Activated naive CD4-positive, alpha-beta T cell treated with anti-CD3 and anti-CD28 coated beads, Interleukin-2, amount 50 U/mL, for 24 hours (primary cell): ENCODE measurements around the gene ZNF3.

Experiments
- H3K27ac Mint-ChIP-seq: one replicate; pipeline ENCODE4 v1.8.0; 2021; ENCODE audit warnings: mild to moderate bottlenecking, mixed read lengths
- H3K27me3 Mint-ChIP-seq: one replicate; pipeline ENCODE4 v1.8.0; 2021; ENCODE audit warnings: mixed read lengths
- H3K36me3 Mint-ChIP-seq: one replicate; pipeline ENCODE4 v1.8.0; 2021; ENCODE audit warnings: mixed read lengths
- H3K4me1 Mint-ChIP-seq: one replicate; pipeline ENCODE4 v1.8.0; 2021; ENCODE audit warnings: mixed read lengths
- H3K4me3 Mint-ChIP-seq: one replicate; pipeline ENCODE4 v1.8.0; 2021; ENCODE audit warnings: mild to moderate bottlenecking, mixed read lengths
- H3K9me3 Mint-ChIP-seq: one replicate; pipeline ENCODE4 v1.8.0; 2021; ENCODE audit warnings: mixed read lengths

Gene ZNF3

DNA sequence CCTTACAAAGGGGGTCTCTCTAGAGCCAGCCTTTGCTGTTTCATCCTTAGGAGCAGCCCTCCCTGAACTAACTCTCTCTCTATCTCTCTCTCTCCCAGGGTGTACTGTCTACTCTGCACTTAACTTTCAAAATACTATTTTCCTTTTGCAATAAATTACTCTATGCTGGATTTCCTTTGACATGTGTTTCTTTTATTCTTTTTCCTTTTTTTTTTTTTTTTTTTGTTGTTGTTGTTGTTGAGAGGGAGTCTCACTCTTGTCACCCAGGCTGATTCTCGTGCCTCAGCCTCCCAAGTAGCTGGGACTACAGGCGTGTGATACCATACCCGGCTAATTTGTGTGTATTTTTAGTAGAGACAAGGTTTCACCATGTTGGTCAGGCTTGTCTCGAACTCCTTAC is 1.5 kb upstream of the ZNF3 start:
- Mint-ChIP-seq H3K4me1 (peaks cover 37% of the 10 kb centered on the region), H3K27ac (peak overlapping the region; percentile 62), H3K4me3 (peak overlapping the region; percentile 94), H3K36me3 (peaks cover 2% of the 10 kb centered on the region), H3K27me3 (no peaks in the 10 kb centered on the region), H3K9me3 (no peaks in the 10 kb centered on the region)

DNA sequence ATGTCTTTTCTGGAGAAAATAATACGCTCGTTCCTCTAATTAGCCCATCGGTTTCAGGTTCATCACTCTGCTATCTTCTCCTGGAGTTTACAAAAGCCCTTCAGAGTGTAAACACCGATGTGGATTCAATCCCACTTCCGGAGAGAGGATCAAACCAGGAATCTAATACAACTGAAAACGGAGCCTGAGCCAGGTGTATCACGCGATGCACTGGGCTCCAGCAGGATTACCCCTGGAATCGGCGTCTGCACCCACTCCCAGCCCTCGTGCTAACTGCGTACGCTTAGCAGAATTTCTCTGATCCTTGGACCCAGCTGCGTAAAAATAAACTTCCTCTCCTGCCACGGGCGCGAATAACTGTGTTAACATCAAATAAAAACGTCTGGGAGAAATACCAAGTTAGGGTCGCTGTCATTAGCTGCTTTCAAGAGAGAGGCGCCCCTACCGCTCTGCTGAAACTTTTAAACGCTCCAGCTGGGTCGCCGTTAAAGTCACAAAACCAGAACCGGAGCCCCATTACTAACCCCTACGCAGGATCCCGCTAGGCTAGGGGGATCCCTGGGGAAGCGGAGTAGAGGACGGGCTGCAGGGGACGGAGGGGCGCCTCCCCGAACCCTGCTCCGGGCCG is 502 bp downstream of the ZNF3 start:
- peak overlapping the region; percentile 94 for H3K4me3 Mint-ChIP-seq
- peaks cover 37% of the 10 kb centered on the region for H3K4me1 Mint-ChIP-seq
- no peaks in the 10 kb centered on the region for H3K27me3 Mint-ChIP-seq
- H3K36me3 Mint-ChIP-seq = peaks cover 7% of the 10 kb centered on the region
- no peaks in the 10 kb centered on the region for H3K9me3 Mint-ChIP-seq
- peak overlapping the region; percentile 86 for H3K27ac Mint-ChIP-seq

DNA sequence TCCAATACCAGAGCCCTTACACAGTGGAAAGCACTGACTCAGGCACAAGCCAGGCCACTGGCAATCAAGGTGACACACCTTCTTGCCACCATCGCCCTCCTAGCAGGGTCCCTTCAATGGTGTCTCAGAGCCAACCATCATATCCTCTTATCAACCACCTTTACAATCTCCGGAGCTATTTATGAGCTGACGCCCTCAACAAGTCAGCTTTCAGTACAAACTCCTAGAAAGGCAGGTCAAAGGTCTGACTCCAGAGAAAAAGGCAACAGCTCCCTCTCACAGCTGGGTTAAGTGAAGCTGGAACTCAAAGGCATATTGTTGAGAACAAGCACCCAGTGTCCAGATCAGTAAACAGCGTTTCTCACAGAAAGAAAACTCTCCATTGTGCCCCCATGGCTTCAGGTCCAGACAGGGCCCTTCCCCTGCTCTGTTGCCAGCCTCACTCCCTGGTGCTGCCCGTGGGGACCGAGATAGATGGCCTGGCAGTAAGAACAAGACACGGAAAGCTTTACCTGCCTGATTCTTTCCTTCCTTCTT is 2.4 kb downstream of the ZNF3 start:
- H3K4me3 Mint-ChIP-seq = peak overlapping the region; percentile 39
- H3K4me1 Mint-ChIP-seq = peaks cover 37% of the 10 kb centered on the region
- H3K9me3 Mint-ChIP-seq = no peaks in the 10 kb centered on the region
- H3K27ac Mint-ChIP-seq = no peak overlapping the region
- H3K36me3 Mint-ChIP-seq = peaks cover 16% of the 10 kb centered on the region
- H3K27me3 Mint-ChIP-seq = no peaks in the 10 kb centered on the region

DNA sequence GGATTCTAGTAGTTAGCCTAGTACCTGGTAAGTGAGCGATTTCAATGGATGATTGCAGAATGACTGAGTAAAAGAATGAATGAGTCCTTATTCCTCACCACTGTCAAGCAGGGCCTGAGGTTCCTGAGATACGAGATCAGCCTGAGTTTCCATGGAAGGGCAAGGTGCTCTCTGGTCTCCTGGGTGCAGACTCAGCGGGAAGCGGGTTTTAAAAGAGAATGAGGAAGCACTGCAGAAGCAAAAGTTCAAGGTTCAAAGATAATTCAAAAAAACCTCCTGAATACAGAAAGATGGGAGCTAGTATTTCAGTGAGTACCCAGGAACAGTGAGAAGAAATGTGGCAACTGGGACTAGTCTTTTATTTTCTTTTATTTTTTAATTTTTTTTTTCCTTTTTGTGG is 4.3 kb downstream of the ZNF3 start:
- Mint-ChIP-seq H3K27ac (no peak overlapping the region), H3K4me1 (peaks cover 29% of the 10 kb centered on the region), H3K4me3 (peak overlapping the region; percentile 23), H3K36me3 (peaks cover 27% of the 10 kb centered on the region), H3K9me3 (peaks cover 2% of the 10 kb centered on the region), H3K27me3 (no peaks in the 10 kb centered on the region)

DNA sequence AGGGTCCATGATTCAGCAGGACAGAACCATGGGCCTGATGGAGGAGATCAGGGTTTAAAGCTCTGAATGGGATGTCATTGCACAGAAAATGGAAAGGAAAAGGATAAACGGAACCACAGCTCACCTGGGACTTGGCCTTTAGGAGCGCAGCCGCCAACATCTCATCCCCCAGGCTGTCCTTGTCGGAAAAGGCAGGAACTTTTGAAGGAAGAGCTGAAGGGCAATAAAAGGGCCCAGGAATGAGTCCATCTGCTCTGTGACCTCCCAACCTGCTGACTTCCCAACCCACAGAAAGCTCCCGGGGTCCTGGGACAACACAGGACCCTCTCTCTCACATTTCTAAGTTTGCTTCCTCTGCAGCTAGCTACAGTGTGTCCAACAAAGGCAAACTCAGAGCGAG is 6.1 kb downstream of the ZNF3 start:
- no peaks in the 10 kb centered on the region for H3K27me3 Mint-ChIP-seq
- peaks cover 13% of the 10 kb centered on the region for H3K9me3 Mint-ChIP-seq
- peaks cover 19% of the 10 kb centered on the region for H3K4me1 Mint-ChIP-seq
- peaks cover 45% of the 10 kb centered on the region for H3K36me3 Mint-ChIP-seq
- H3K27ac Mint-ChIP-seq = no peak overlapping the region
- H3K4me3 Mint-ChIP-seq = no peak overlapping the region

DNA sequence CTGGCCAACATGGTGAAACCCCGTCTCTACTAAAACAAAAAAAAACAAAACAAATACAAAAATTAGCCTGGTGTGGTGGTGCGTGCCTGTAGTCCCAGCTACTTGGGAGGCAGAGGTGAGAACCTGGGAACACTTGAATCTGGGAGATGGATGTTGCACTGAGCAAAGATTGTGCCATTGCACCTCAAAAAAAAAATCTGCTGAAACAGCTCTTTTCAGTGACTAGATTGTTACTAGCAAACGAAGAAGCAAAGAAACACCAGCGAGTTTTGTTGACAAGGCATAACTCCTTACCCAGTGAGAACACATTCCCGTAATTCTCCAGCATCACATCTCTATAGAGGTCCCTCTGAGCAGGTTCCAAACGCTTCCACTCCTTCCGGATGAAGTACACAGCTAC is 6.7 kb downstream of the ZNF3 start:
- Mint-ChIP-seq H3K4me3 (no peak overlapping the region), H3K27ac (no peak overlapping the region), H3K27me3 (no peaks in the 10 kb centered on the region), H3K4me1 (peaks cover 14% of the 10 kb centered on the region), H3K9me3 (peaks cover 13% of the 10 kb centered on the region), H3K36me3 (peaks cover 49% of the 10 kb centered on the region)

DNA sequence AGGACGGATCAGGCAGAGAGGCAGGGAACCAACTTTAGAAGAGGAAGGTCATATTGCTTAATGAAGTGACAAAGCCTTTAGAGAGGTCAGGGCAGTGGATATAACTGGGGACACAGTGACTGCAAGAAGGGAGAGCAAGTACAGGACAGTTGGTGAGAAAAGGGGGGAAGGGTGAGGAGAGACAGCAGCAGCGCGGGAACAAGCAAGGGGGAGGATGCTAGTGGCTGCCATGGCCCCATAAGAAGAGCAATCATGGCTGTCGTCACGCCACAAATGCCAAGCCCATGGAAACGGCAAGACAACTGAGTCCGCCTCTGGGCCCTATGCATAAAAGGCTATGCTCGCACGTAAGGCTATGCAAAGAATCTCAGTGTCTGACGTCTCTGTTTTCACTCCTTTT is 9.1 kb downstream of the ZNF3 start:
- Mint-ChIP-seq H3K27me3 (no peaks in the 10 kb centered on the region), H3K4me3 (no peak overlapping the region), H3K27ac (no peak overlapping the region)

DNA sequence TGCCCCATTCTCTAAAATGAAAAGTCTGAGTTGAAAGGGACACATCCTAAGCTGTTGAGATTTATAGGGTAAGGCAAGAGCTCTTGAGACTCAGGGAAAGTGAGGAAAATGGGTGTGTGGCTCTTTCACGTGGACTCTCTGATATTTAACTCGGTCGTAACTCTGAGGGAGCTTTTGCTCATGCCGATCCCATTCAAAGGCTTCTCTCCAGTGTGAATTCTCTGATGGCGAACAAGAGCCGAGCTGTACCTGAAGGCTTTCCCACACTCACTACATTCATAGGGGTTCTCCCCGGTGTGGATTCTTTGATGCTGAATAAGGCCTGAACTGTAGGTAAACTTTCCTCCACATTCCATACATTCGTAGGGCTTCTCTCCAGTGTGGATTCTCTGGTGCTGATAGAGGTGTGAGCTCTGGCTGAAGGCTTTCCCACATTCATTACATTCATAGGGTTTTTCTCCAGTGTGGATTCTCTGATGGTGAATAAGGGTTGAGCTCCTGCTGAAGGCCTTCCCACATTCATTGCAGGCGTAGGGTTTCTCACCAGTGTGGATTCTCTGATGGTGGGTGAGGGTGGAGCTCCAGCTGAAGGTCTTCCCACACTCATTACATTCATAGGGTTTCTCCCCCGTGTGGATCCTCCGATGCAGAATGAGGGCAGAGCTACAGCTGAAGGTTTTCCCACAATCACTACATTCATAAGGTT is 10.4 kb downstream of the ZNF3 start:
- Mint-ChIP-seq H3K9me3 (peaks cover 13% of the 10 kb centered on the region), H3K4me1 (no peaks in the 10 kb centered on the region), H3K27me3 (no peaks in the 10 kb centered on the region), H3K4me3 (no peak overlapping the region), H3K36me3 (peaks cover 47% of the 10 kb centered on the region), H3K27ac (no peak overlapping the region)

More for the DNA sequence above, 9.1 kb downstream of the ZNF3 start:
- Mint-ChIP-seq H3K36me3 (peaks cover 51% of the 10 kb centered on the region), H3K9me3 (peaks cover 13% of the 10 kb centered on the region), H3K4me1 (peaks cover 4% of the 10 kb centered on the region)

DNA sequence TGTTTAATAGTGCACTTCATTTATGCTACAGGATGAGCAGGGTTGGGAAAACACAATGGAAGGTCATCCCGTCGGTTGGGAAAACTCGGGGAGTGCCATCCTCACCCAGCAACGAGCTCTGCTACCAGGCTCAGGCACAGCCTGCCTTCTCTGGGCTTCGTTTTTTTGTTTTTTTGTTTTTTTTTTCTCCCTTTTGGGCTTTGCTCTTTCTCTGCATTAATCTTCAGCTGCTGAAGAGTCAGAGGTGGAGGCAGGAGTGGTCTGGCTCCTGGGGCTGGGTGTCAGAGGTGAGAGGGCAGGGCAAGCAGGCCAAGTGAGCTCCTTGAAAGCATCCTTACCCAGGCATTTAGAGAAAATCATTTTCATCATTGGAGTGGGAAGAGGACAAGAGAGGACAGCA is 11.5 kb downstream of the ZNF3 start:
- Mint-ChIP-seq H3K4me3 (no peak overlapping the region), H3K27me3 (no peaks in the 10 kb centered on the region), H3K9me3 (peaks cover 13% of the 10 kb centered on the region), H3K36me3 (peaks cover 38% of the 10 kb centered on the region), H3K4me1 (no peaks in the 10 kb centered on the region), H3K27ac (no peak overlapping the region)

DNA sequence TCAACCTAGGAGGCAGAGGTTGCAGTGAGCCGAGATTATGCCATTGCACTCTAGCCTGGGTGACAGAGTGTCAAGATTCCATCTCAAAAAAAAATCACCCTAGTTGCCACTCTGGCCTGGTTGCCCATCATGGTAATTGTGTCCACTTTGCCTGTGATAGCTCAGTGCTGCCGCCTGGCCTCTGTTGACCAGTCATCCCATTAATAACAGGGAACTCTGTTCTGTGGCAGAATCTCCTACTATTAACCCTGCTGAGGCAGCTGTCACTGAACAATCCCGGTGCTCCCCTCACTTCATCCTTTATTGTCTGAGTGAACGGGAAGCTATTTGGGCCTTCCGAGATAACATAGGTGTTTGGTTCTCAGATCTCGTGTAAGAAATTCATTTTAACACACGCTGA is 14.6 kb downstream of the ZNF3 start:
- H3K27me3 Mint-ChIP-seq = no peaks in the 10 kb centered on the region
- no peak overlapping the region for H3K4me3 Mint-ChIP-seq
- H3K36me3 Mint-ChIP-seq = peaks cover 28% of the 10 kb centered on the region
- H3K9me3 Mint-ChIP-seq = peaks cover 8% of the 10 kb centered on the region
- no peaks in the 10 kb centered on the region for H3K4me1 Mint-ChIP-seq
- H3K27ac Mint-ChIP-seq = no peak overlapping the region

DNA sequence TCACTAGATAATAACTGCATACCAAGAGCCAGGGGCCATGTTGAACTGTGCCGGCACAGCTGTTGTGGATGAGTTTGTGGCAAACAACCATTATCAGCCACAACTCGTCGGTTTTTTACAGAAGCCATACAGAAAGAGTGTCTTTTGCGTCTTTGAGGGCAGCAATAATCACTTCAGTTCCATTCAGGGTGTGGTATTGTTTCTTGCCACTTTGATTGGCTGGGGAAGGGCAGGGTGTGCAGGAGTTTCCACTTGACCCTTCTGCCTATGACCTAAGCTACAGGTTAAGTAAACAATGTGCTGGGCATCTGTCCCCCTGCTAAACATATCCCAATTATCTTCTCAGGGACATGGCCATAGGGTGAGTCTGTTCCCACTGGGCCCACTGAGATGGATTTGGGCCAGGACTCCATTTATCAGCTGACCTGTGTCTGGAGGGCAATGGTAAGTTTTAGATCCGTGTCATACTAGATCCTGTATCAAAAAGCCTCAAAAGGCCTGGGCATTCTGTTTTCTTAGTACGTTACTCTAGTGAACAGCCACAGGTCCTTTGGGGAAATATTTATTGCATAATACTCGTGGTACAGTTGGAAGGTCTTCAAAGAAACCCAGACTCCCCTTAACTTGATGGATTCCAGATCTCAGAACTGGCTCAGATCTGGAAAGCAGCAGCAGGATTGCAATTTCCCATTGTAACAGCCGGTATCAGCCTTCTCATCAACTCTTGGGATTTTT is 15.9 kb downstream of the ZNF3 start:
- no peaks in the 10 kb centered on the region for H3K4me1 Mint-ChIP-seq
- no peaks in the 10 kb centered on the region for H3K27me3 Mint-ChIP-seq
- no peak overlapping the region for H3K4me3 Mint-ChIP-seq
- peaks cover 16% of the 10 kb centered on the region for H3K36me3 Mint-ChIP-seq
- H3K27ac Mint-ChIP-seq = no peak overlapping the region
- H3K9me3 Mint-ChIP-seq = no peaks in the 10 kb centered on the region

DNA sequence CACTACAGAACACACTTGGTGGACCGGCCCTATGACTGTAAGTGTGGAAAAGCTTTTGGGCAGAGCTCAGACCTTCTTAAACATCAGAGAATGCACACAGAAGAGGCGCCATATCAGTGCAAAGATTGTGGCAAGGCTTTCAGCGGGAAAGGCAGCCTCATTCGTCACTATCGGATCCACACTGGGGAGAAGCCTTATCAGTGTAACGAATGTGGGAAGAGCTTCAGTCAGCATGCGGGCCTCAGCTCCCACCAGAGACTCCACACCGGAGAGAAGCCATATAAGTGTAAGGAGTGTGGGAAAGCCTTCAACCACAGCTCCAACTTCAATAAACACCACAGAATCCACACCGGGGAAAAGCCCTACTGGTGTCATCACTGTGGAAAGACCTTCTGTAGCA is 17.4 kb downstream of the ZNF3 start:
- H3K36me3 Mint-ChIP-seq = peaks cover 10% of the 10 kb centered on the region
- H3K27me3 Mint-ChIP-seq = no peaks in the 10 kb centered on the region
- H3K4me3 Mint-ChIP-seq = no peak overlapping the region
- no peak overlapping the region for H3K27ac Mint-ChIP-seq
- no peaks in the 10 kb centered on the region for H3K4me1 Mint-ChIP-seq
- H3K9me3 Mint-ChIP-seq = no peaks in the 10 kb centered on the region

DNA sequence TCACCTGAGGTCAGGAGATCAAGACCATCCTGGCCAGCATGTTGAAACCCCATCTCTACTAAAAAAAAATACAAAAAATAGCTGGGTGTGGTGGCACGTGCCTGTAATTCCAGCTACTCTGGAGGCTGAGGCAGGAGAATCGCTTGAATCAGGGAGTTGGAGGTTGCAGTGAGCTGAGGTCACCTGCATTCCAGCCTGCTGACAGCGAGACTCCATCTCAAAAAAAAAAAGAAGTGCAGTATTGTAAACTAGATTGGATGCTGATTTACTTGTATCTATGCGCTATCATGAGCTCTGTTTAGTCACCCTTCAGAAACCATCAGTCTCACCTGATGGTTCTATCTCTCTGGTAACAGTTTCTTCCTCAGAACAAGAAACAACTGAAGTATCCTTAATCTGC is 18.1 kb downstream of the ZNF3 start:
- Mint-ChIP-seq H3K27ac (no peak overlapping the region), H3K4me3 (no peak overlapping the region), H3K36me3 (peaks cover 12% of the 10 kb centered on the region), H3K9me3 (no peaks in the 10 kb centered on the region), H3K27me3 (no peaks in the 10 kb centered on the region), H3K4me1 (no peaks in the 10 kb centered on the region)

DNA sequence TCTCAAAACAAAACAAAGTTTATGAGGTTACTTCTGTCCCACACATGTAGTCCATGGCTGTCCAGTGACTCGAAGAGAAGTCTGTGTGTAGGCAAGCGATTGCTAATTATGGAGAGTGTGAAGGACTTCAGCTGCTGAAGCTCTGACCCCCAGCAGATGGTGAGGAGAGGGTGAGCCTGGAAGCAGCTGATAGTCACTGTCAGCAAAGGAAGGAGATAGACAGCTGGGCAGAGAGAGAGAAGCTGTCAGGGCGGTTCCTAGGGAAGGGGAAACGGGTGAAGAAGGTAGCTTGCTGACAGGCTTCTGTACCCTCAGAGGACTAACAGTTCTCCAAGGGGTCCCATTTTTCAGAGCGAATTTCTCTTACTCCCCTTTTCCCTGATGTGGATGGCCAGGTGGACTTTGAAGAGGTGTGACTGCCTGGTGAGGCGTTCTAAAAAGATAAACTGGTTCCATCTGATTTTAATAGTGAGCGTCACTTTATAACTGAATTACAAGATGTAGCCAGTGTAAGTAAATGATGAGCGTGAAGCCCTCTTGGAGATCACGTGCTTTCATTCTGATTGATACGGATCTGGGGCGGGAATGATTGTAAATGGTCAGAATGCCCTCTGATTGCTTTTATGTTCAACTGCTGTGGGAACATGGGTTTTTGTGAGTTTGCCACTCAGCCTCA is 19.9 kb downstream of the ZNF3 start:
- H3K27me3 Mint-ChIP-seq = no peaks in the 10 kb centered on the region
- no peaks in the 10 kb centered on the region for H3K9me3 Mint-ChIP-seq
- peak overlapping the region; percentile 19 for H3K27ac Mint-ChIP-seq
- H3K4me3 Mint-ChIP-seq = no peak overlapping the region
- no peaks in the 10 kb centered on the region for H3K4me1 Mint-ChIP-seq
- peaks cover 11% of the 10 kb centered on the region for H3K36me3 Mint-ChIP-seq

DNA sequence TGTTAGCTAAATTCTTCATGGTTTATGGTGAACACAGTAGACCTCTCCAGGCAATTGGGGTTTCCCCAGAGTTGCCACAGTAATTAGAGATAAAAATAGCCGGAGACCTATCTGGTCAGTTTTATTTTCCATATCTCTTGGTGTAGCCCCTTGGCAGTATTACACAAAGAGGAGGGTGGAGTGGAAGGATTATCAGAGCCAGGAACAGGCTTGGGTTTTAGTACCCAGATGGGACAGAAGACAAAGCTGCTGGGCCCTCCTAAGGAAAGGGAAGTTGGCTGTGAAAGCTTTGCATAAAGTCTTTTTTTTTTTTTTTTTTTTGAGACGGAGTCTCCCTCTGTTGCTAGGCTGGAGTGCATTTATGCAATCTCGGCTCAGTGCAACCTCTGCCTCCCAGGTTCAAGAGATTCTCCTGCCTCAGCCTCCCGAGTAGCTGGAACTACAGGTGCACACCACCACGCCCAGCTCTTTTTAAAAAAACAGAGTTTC is 22.2 kb downstream of the ZNF3 start:
- peaks cover 11% of the 10 kb centered on the region for H3K36me3 Mint-ChIP-seq
- H3K4me1 Mint-ChIP-seq = no peaks in the 10 kb centered on the region
- H3K27me3 Mint-ChIP-seq = no peaks in the 10 kb centered on the region
- no peak overlapping the region for H3K27ac Mint-ChIP-seq
- no peak overlapping the region for H3K4me3 Mint-ChIP-seq
- H3K9me3 Mint-ChIP-seq = no peaks in the 10 kb centered on the region
